ENCODE results near the gene SOS2.

Gene SOS2

DNA sequence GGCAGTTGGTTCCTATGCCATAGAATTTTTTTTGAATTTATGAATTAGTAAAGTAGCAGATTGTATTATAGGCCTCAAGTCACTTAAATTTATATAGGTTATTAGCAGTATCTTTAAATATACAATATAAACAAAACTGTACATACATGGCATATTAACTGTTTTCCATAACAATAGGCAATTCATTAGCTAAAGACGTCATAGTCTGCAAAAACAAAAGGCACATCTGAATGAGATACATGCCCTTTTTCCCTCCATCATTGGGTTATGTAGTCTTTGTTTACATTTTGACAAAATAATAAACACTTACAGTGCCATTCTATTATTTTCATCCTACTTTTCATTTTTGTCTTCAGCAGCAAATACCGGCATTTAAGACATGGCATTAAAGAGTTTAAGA, 113.9 kb downstream of the SOS2 start:
- no peaks in the 10 kb centered on the region for H3K27me3 ChIP-seq (ENCODE audit: low read length)

GRCh38 chr14:50116966-50117365, 114.4 kb downstream of the SOS2 start:
- Histone ChIP-seq H3K4me3 (ENCODE audit: insufficient read depth, low read length, poor library complexity, severe bottlenecking) (peak overlapping the region; percentile 43), H3K9ac (ENCODE audit: low read length) (peak overlapping the region; percentile 71), H3K4me2 (ENCODE audit: low read depth, low read length, poor library complexity, severe bottlenecking) (peak overlapping the region; percentile 89), H3K9me2 (replicated peaks; ENCODE audit: insufficient read depth, low read length) (no peaks in the 10 kb centered on the region), H3K27me3 (ENCODE audit: low read length) (no peaks in the 10 kb centered on the region), H2AFZ (ENCODE audit: low read depth, low read length, severe bottlenecking) (peak overlapping the region; percentile 35), H4K20me1 (ENCODE audit: low read depth, low read length) (no peaks in the 10 kb centered on the region), H3K36me3 (ENCODE audit: low read length) (peaks cover 22% of the 10 kb centered on the region), H3F3A (ENCODE audit: insufficient read depth) (peaks cover 51% of the 10 kb centered on the region), H3K27ac (ENCODE audit: low read depth, low read length) (peak overlapping the region; percentile 86), H3K79me2 (ENCODE audit: insufficient read depth, low read length) (peaks cover 39% of the 10 kb centered on the region), H3K9me3 (ENCODE audit: insufficient read depth, low read length) (no peaks in the 10 kb centered on the region)
- no peak for TF ChIP-seq CTCF (IDR thresholded peaks at IDR 0.05; ENCODE audit: insufficient read depth, low read length, poor library complexity, severe bottlenecking)
- TF ChIP-seq EZH2phosphoT487 (conservative IDR thresholded peaks at IDR 0.05; ENCODE audit: low read length), result no peak

More for the DNA sequence above, 113.9 kb downstream of the SOS2 start:
- H3K79me2 ChIP-seq (ENCODE audit: insufficient read depth, low read length), result peaks cover 34% of the 10 kb centered on the region
- no peaks in the 10 kb centered on the region for H3K9me3 ChIP-seq (ENCODE audit: insufficient read depth, low read length)
- H4K20me1 ChIP-seq (ENCODE audit: low read depth, low read length), result no peaks in the 10 kb centered on the region
- H3K27ac ChIP-seq (ENCODE audit: low read depth, low read length), result peak overlapping the region; percentile 86; the same call in 1 of the 2 replicates
- TF ChIP-seq CTCF (IDR thresholded peaks at IDR 0.05; ENCODE audit: insufficient read depth, low read length, poor library complexity, severe bottlenecking), result no peak
- no peak for TF ChIP-seq EZH2phosphoT487 (conservative IDR thresholded peaks at IDR 0.05; ENCODE audit: low read length)
- no peak overlapping the region for H3K9ac ChIP-seq (ENCODE audit: low read length)
- peak overlapping the region; percentile 35 for H2AFZ ChIP-seq (ENCODE audit: low read depth, low read length, severe bottlenecking)
- H3F3A ChIP-seq (ENCODE audit: insufficient read depth), result peaks cover 51% of the 10 kb centered on the region
- H3K36me3 ChIP-seq (ENCODE audit: low read length), result peaks cover 20% of the 10 kb centered on the region; the same call in 1 of the 2 replicates
- H3K4me2 ChIP-seq (ENCODE audit: low read depth, low read length, poor library complexity, severe bottlenecking), result peak overlapping the region; percentile 89
- no peaks in the 10 kb centered on the region for H3K9me2 ChIP-seq (replicated peaks; ENCODE audit: insufficient read depth, low read length)
- H3K4me3 ChIP-seq (ENCODE audit: insufficient read depth, low read length, poor library complexity, severe bottlenecking), result no peak overlapping the region

DNA sequence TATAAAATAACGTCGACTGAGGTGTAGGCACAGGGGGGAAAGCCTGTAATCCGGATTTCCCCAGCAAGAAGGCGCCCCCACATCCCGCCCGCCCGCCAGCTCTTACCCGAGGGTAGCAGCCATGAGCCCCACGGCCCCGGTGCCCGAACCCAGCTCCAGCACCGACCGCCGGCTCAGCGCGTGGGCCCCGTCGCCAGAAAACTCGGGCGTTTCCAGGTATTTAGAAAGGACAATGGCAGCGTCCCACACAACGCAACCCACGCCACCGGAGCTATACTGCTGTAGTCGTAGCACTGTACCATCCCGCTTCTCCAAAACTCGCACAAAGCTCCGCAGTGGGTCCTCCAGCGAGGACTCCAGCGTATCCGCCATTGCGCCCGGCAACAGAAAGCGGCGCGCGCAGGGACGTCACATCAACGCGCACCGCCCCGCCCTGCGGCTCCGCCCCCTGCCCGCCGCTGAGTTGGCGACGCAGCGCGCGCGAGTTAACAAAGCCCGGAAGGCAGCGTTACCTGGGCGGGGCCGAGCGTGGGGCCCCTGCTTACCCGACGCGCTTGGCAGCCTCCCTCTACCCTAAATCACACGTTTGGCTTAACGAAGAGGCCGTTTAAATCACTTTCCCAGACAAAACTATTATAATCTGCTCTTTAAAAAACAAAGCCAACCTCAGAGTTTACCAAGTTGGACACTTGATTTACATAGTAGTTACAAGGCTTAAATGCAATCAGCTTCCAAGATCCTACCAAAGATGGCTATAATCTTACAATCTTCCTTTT, 115.0 kb downstream of the SOS2 start, which contains the start of gene VCPKMT:
VCPKMT (minus strand) TSS at position 392 of the 776 bp plus-strand sequence; CDS start at position 372, 20 bp downstream.
- Histone ChIP-seq H3K79me2 (ENCODE audit: insufficient read depth, low read length) (peaks cover 45% of the 10 kb centered on the region), H3K9me2 (replicated peaks; ENCODE audit: insufficient read depth, low read length) (no peaks in the 10 kb centered on the region), H3K4me3 (ENCODE audit: insufficient read depth, low read length, poor library complexity, severe bottlenecking) (peak within 1 kb of the TSS; percentile 88), H3K9me3 (ENCODE audit: insufficient read depth, low read length) (no peaks in the 10 kb centered on the region), H3K36me3 (ENCODE audit: low read length) (peaks cover 25% of the 10 kb centered on the region), H3K4me2 (ENCODE audit: low read depth, low read length, poor library complexity, severe bottlenecking) (peak within 1 kb of the TSS; percentile 94), H2AFZ (ENCODE audit: low read depth, low read length, severe bottlenecking) (peak within 1 kb of the TSS; percentile 35), H3K27me3 (ENCODE audit: low read length) (no peaks in the 10 kb centered on the region), H3K27ac (ENCODE audit: low read depth, low read length) (peak within 1 kb of the TSS; percentile 86), H3K9ac (ENCODE audit: low read length) (peak within 1 kb of the TSS; percentile 71), H3F3A (ENCODE audit: insufficient read depth) (peaks cover 51% of the 10 kb centered on the region), H4K20me1 (ENCODE audit: low read depth, low read length) (no peaks in the 10 kb centered on the region)
- TF ChIP-seq EZH2phosphoT487 (conservative IDR thresholded peaks at IDR 0.05; ENCODE audit: low read length) (no peak), CTCF (IDR thresholded peaks at IDR 0.05; ENCODE audit: insufficient read depth, low read length, poor library complexity, severe bottlenecking) (no peak)

Measured in SU-DHL-6 (cell line).